HG02970 (cell line): ENCODE data around the gene S100A12.
"Not testable (repeated sequence)": the region's sequence is repeated elsewhere in the genome, so short reads cannot be mapped to it uniquely, and the experiment has no call there.

Experiments
- ATAC-seq: cut with Tn5 transposase; IDR thresholded peaks from one replicate; pipeline ENCODE4 v1.9.1; 2021; ENCODE audit warnings: mild to moderate bottlenecking, moderate library complexity, moderate number of reproducible peaks; ENCODE audit not compliant: unreplicated experiment, low FRiP score

S100A12 gene

DNA sequence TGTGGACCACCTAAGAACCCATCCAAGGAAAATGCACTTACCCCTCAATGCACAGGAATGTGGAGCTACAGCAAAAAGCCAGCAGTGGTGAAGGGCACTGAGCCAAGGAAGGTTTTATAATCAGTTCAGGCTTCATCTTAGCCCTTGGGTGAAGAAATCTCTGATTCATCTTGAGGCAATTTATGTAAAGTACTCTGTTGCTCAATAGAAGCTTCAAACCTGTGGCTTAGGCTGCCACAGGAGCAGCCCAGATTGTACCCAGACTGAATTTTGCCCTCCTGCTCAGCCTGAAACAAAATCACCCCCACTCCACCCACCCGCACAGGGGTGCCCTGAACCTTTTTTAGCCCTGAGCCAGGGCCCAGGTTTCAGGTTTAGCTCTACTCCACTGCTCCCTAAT is at the start of gene S100A12:
TSS of gene S100A12 (minus strand) at position 111 of the 400 bp plus-strand sequence. CDS start 1,029 bp downstream, outside the sequence.
- no peak for ATAC-seq

DNA sequence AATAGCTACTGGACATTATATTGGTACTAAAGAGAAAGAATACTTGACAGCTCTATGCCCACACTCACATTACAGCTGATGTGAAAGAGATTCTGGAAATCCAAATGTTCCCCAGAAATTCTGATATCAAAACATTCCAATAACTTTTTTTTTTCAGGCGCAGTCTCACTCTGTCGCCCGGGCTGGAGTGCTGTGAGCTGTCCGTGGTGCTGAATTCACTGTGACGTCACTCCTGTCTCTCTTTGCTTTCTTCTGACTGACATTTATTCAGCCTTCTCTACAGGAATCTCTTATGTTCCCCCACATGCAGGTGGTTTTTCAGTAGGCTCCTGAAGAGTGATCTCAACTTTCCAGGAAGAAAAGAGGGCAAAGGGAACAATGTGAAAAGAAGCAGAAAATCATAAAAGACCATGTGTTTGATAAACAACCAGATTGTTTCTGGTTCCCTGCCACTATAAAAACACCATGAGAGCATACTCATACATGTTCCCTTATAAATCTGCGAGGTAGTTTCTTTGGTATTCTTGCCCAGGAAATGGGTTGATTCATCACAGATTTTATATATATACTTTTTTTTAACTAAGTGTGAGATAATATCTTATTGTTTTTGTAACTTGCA is 47.1 kb upstream of the S100A12 start:
- ATAC-seq = no peak

DNA sequence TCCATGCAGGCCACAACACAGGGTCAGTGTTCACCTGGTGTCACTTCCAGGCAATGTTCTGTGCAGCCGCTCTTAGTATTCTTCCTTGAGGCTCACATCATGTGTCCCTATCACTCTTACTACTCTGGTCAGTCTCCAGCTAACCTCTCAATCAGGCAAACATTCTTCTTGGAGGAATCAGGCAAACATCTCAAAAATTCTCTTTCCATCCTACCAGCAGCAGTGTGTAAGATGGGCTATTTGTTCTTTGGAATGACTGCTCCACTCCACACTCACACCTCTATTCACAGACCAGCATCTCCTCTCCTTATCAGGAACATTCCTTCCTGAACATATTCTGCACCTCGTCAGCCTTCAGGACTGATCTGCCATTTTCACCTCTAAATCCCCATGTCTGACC is 44.9 kb upstream of the S100A12 start:
- no peak for ATAC-seq

DNA sequence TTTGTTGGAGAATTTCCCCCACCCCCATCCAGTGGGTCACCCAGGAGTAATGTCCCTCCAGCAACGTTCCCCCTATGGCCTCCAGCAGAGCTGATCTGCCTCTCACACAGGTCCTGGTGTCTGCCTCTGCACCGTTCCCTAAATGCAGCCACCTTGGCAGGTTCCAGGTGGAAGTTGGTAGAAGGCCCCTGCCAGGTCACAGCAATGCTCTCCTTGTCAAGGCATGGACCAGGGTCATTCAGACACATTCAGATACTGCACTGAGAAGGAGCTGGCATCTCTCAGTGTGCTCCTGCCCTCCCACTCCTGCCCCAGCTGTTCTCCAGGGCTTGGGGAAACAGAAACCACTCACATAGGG is 44.0 kb upstream of the S100A12 start:
- ATAC-seq = not testable (repeated sequence)

DNA sequence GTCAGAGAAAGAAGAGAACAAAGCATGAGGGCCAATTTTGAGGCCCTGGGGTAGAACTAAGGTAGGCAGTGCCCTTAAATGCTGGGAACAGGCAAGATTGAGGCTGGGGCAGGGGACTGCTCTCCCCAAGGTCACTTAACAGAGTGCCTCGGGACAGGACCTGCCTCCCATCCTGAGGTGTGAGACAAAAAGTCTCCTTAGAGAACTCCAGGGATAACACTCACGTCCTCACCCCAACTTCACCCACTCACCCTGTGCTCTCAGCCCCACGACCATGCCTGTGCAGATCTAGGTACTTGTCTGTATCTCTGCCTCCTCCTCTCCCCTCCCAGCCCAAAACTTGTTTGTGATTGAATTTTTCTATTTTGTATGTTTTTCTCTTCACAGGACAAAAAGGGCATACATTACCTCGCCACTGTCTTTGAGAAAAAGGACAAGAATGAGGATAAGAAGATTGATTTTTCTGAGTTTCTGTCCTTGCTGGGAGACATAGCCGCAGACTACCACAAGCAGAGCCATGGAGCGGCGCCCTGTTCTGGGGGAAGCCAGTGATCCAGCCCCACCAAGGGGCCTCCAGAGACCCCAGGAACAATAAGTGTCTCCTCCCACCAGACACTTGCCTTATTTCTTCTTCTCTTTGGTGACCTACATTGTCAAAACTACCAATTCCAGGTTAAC is 43.5 kb upstream of the S100A12 start:
- not testable (repeated sequence) for ATAC-seq

DNA sequence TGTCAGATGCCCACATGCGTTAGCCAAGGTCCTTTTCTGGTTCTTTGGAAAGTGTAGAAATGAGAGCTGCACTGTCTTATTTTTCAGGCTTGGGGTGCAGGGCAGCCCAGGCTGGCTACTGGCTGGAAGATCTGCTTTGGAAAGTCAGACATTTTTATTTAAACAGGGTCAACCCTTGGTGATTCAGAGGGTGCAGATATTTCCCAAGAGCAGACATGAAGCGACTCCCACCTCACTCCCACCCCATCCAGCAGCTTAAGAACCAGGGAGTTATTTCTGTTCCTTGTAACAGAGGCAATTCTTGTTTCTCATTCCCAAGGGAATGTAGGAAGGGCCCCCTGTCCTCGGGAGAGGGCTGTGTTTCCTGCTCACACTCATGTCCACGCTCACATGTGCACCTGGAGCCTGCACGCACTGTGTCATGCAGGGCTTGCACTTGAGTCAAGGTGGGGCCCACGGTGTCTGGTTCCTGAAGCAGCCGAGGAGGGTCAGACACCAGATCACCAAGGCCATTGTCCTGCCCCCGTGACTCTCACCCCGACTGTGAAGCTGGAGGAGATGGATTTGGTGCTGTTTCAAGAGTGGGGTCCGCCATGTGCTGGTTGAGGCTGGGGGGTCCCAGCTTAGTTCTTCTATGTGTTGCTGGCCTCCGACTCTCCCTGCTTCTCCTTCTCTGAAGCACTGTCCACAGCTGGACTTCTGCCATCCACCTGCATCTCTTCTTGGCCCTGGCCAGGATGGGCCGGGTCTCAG is 41.9 kb upstream of the S100A12 start:
- no peak for ATAC-seq

DNA sequence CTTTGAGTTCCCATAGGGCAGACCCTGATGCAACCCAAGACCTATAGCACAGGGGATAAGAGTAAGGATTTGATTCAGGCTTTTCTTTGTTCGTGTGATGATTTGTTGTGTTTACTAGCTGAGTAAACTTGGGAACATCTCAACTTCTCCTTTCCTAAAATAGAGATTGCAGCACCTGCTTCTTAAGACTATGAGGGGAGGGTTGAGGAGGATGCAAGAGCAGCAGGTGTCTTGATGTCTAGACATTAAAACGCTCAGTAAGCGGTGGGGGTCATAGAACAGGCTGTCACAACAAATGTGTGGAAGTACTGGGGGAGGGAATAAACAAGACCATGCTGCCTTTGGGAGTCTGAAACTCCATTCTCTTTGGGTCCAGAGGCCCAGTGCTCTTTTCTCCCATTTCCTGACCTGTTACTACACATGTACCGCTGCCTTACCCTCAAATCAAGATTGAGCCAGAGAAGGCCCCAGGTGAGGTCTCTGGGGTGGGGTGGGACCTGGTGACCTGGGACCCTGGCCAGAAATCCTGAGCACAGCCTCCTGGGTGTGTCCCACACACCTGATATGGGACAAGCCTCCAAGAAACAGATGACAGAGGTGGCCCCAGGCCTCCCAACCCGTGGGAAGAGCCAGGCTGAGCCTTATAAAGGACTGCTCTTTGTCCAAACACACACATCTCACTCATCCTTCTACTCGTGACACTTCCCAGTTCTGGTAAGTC is 40.6 kb upstream of the S100A12 start, which contains the start of gene S100A7A:
TSS of gene S100A7A (plus strand) at position 671 of the 721 bp plus-strand sequence. CDS start 1,563 bp downstream, outside the sequence.
- no peak for ATAC-seq

DNA sequence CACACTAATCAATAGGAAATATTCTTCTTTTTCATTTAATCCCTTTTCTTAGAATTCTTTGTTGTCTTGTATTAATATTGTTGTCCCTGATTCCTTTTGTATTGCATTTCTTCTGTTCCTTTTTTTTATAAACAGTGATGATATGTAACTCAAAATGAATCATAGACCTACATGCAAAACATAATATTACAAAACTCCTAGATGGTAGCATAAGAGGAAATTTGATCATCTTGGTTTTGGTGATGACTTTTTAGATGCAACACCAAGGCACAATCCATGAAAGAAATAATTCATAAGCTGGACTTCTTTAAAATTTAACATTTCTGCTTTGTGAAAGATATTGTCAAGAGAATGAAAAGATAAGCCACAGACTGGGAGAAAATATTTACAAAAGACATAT is 38.5 kb upstream of the S100A12 start:
- not testable (repeated sequence) for ATAC-seq

DNA sequence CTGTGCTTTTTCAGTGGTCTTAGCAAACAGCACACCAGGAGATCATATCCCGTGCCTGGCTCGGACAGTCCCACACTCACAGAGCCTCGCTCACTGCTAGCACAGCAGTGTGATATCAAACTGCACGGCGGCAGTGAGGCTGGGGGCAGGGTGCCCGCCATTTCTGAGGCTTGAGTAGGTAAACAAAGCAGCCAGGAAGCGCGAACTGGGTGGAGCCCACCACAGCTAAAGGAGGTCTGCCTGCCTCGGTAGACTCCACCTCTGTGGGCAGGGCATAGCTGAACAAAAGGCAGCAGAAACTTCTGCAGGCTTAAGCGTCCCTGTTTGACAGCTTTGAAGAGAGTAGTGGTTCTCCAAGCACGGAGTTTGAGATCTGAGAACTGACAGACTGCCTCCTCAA is 31.9 kb upstream of the S100A12 start:
- ATAC-seq = not testable (repeated sequence)

DNA sequence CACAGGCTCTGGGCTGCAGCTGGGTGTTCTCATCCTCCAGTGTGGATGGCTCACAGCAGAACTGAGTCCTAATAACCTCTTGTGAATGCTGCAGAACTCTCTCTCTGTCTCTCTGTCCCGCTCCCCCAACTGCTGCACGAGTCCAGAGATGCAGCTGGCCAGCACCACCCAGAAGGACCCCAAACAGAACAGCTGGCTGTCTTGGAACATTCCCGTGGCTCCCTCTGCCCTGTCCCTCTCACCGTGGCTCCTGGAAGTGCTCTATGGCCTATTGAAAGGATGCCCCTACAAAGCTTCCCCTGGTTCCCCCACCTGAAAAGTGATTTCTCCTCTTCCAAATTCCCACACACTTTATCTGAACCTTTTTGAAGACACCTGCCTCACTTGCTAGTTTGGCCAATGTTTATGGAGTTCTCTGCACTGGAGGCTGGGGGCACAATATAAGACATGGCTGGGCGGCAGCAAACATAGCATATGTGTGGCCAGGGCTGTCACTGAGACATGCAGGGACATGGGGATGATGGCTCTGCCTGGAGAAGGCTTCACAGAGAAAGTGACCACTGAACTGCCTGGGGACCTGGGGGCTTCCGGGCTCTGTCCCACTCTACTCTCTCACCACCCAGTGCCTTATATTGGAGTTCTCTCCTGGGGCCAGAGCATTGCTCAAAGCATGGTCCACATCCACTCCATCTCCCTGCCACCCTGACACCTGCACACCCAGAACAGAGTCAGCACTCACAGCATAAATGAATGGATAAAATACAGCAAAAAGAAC is 30.6 kb upstream of the S100A12 start:
- ATAC-seq = not testable (repeated sequence)

DNA sequence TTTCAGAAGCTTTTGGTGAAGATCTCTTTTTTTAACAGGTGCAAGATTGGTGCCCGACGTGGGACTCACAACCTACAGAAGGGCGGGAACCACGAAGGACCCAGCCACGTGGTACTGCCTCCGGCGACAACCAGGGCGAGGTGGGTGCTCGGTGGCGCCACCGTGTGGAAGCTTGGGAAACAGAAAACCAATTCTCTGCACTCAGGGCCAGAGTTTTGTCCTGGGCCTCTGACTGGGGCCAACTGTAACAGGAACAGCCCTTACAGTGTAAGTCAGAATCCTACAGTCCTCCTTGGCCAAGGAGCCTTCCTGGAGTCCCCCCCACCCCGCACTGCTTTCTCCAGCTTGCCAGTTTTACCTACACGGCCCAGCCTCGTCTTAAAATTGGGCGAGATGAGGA is 29.3 kb upstream of the S100A12 start:
- ATAC-seq = no peak

DNA sequence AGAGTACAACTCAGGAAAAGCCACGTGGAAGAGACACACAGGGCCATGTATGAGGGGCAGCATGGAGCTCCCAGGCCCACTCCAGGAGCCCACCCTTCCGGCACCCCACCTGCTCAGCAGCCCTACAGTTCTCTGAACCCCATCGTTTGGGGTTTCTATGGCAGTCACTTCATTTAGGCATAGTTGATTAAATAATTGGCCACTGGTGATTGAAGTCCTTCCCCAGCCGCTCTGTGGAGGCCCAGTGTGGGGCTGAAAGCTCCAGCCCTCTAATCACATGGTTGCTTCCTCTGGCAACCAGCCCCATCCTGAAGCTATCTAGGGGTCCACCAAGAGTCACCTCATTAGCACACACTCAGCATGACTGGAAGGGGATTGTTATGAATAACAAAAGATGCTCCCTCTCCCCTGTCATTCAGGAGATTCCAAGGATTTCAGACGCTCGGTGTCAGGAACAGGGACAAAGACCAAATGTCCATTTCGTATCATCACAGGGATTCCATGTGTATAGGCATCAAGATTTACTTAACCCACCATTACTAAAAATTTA is 28.7 kb upstream of the S100A12 start:
- ATAC-seq = no peak

DNA sequence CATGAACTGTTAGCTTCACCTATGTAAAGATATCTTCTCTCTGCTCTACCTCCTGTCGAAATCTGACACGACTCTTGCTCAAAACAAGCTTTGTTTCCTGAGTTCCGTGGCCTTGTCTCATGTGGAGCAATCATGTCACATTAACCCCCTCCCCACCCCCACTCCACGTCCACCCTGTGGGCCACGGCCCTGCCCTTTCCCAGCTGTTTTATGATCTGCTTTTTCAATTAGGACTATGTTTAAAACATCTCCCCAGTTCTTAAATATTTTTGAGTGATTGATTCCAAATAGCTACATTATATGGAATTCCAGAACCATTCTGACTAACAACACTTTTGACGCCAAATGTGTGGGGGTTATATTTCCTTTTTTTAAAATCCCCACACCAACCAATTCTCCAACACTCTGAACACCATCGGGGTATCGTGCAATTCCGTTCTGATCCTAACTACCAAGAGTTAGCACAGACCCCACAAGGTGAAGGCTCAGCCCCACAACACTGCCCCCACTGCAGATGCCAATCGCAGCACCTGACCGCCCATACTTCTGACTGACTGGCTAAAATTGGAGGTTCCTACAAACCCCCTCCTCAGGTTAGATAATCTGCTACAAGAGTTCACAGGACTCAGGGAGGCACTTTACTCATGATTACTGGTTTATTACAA is 28.1 kb upstream of the S100A12 start:
- ATAC-seq = no peak

DNA sequence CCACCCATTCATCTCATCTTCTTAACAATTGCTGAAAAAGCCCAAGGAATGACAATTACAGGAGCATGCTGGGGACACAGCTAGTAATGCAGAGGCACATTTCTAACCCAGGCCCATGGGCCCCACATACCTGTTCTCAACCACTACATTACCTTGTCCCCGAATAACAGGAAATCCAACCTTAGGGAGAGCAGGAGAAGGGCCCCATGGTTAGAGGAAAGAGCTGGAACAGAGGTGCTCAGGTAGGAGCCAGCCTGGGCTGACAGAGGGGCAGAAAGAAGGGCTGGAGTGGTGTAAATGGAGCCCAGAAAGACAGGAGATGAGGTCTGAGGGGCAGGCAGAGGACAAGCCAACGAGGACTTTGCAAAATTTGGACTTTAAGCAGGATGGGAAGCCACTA is 26.8 kb upstream of the S100A12 start:
- ATAC-seq = no peak

DNA sequence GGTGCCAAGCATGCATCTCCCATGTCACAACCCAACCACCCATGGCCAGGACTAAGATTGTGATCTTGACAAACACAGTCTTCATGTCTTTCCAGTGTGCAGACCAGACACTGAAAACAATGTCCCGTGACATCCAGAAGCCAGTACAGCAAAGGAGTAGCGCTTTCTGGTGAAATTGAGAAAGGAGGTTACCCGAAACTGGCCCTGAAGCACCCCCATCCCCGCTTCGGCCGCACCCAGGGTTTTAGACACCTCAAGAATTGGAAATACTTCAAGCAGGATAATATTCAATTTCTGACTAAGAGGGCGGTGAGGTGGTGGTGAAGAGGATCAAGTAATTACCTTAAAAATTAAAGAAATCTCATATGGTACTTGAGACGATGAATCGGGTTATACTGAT is 26.0 kb upstream of the S100A12 start:
- ATAC-seq = no peak

DNA sequence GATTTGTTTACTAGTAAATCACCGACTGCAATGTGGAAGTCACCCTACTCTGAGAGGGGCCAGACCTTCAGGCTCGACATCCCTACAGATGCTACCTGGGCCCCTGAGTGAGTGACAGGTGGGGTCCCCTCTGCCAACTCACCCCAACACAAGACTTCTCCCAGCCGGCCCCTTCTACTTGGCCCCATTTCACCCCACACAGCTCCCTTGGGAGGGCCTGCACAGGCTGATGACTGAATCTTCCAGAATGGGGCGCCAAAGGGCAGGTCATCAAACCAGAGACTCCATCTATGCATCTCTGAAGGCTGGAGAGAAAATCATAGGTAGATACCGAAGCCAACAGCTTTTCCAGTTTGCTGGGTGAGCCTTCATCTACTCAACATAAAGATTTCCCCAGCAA is 24.8 kb upstream of the S100A12 start:
- no peak for ATAC-seq

DNA sequence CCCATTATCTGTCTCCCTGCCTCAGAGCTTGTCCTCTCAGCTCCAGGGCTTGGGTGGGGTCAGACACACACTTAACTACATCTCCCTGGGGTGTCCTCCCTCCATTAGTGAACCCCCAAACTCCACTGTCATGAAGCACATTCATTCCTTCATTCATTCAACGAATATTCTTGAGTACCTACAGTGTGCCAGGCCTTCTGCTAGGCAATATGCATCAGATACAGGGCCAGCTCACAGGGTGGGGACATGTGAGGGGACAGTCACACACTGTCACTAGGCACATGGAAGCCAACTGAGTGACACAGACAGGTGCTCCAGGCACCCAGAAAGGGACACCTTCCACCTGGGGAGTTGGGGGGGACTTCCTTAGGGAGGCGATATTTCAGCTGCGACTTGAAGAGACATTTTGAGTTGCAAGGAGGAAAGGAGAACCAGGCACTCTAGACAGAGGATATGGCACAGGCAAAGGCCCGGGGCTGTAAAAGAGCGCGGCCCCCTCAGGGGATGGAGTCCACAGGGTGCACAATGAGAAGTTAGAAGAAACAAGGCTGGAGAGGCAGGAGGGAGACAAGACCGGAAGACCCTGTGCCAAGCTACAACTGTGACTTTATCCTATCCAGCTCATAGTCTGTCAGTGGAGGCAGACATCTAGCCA is 24.1 kb upstream of the S100A12 start:
- ATAC-seq = no peak

DNA sequence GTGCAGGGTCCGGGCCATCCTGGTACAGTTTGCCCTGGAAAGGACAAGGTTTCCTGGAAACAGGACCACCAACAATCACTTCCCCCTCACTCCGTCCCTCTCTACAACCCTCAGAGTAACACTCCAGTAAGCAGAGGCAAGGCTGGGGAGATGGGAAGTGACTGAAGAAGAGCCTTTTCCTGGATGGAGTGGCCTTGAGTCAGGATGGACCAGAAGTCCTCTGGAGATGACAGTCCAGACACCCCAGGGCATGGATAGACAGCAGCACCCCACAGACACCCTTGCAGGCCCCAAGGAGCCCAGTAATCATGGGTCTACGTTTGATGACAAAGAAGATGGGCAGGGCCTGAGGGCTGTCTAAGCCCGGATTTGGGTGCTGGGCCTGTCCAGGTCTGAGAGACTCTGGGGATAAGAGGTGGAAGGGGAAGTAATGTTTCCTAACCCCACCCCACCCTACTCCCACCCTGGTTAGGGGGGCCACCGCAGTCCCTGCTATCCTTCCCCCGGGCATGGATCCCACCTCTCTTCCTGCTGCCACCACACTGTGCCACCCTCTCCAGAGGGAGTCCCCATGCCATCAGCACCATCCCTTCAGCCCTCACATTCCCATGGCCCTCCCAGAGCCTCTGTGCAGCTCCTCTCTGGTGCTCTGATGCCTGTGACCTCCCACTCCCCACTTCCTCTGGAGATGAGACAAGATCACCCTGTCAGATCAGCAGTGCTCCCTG is 22.7 kb upstream of the S100A12 start:
- no peak for ATAC-seq
